Vagina (tissue), 2 donors: Measurements from ENCODE around the gene ICA1L.

Experiments used
- CTCF ChIP-seq, 3 experiments: fragments of 450-650 bp in 2 of 3; fragments of 200-600 bp in 1 of 3; sonication (generic) in 1 of 3; IDR thresholded peaks; one replicate each; pipeline ENCODE4 v1.5.1; 2017 to 2019; ENCODE audit warnings: antibody characterized with exemption in 3 of 3, mild to moderate bottlenecking in 2 of 3, moderate library complexity in 2 of 3
- POLR2A ChIP-seq, 2 donors: fragments of 450-650 bp; IDR thresholded peaks; one replicate each; pipeline ENCODE4 v1.6.1; 2017; ENCODE audit warnings: antibody characterized with exemption in 2 of 2, mild to moderate bottlenecking in 2 of 2, moderate library complexity in 2 of 2

GRCh38 chr2:202815548-202816360, 55.8 kb downstream of the ICA1L start:
- TF ChIP-seq CTCF (IDR thresholded peaks at IDR 0.05) (no peak), POLR2A (IDR thresholded peaks at IDR 0.05) (no peak)
